ENCODE measurements around the gene SCART1. TPM values are rescaled to one million over a fixed set of nuclear protein-coding genes. Genes with fewer than 3 reads are reported as not detected.
"Not testable (repeated sequence)": the region's sequence is repeated elsewhere in the genome, so short reads cannot be mapped to it uniquely, and the experiment has no call there.

The SCART1 gene
- polyA plus RNA-seq, 1 donor = 2.3 TPM

GRCh38 chr10:133499176-133499575, 45.4 kb downstream of the SCART1 start:
- H3K4me1 ChIP-seq (ENCODE audit: control insufficient read depth, insufficient read depth, low read length); DNase-seq; H3K36me3 ChIP-seq (ENCODE audit: control insufficient read depth, insufficient read depth, low read length); H3K27ac ChIP-seq (ENCODE audit: low read length); H3K27me3 ChIP-seq (ENCODE audit: control insufficient read depth, insufficient read depth, low read length); H3K4me3 ChIP-seq (ENCODE audit: low read length); H3K9me3 ChIP-seq (ENCODE audit: control insufficient read depth, low read depth, low read length): not testable (repeated sequence)
- no CpG with 5 or more reads among the region's 1 CpG for WGBS (ENCODE audit: insufficient coverage, low lambda C conversion rate)

GRCh38 chr10:133500897-133501296, 47.2 kb downstream of the SCART1 start:
- H3K9me3 ChIP-seq (ENCODE audit: control insufficient read depth, low read depth, low read length); DNase-seq; H3K36me3 ChIP-seq (ENCODE audit: control insufficient read depth, insufficient read depth, low read length); H3K4me1 ChIP-seq (ENCODE audit: control insufficient read depth, insufficient read depth, low read length); H3K4me3 ChIP-seq (ENCODE audit: low read length); H3K27ac ChIP-seq (ENCODE audit: low read length); H3K27me3 ChIP-seq (ENCODE audit: control insufficient read depth, insufficient read depth, low read length): not testable (repeated sequence)
- no CpG with 5 or more reads among the region's 4 CpGs for WGBS (ENCODE audit: insufficient coverage, low lambda C conversion rate)

GRCh38 chr10:133509700-133510099, 56.0 kb downstream of the SCART1 start:
- DNase-seq = no peak
- Histone ChIP-seq H3K9me3 (ENCODE audit: control insufficient read depth, low read depth, low read length) (peaks cover 4% of the 10 kb centered on the region), H3K36me3 (ENCODE audit: control insufficient read depth, insufficient read depth, low read length) (no peaks in the 10 kb centered on the region), H3K4me3 (ENCODE audit: low read length) (no peak overlapping the region), H3K27ac (ENCODE audit: low read length) (no peak overlapping the region), H3K4me1 (ENCODE audit: control insufficient read depth, insufficient read depth, low read length) (no peaks in the 10 kb centered on the region), H3K27me3 (ENCODE audit: control insufficient read depth, insufficient read depth, low read length) (no peaks in the 10 kb centered on the region)
- WGBS (ENCODE audit: insufficient coverage, low lambda C conversion rate) = 79% methylated on average over 3 of the region's 4 CpGs

- Histone ChIP-seq H3K27ac (ENCODE audit: low read length) (no peak overlapping the region), H3K36me3 (ENCODE audit: control insufficient read depth, insufficient read depth, low read length) (no peaks in the 10 kb centered on the region), H3K4me1 (ENCODE audit: control insufficient read depth, insufficient read depth, low read length) (no peaks in the 10 kb centered on the region), H3K9me3 (ENCODE audit: control insufficient read depth, low read depth, low read length) (peaks cover 4% of the 10 kb centered on the region), H3K27me3 (ENCODE audit: control insufficient read depth, insufficient read depth, low read length) (no peaks in the 10 kb centered on the region), H3K4me3 (ENCODE audit: low read length) (no peak overlapping the region)
- WGBS (ENCODE audit: insufficient coverage, low lambda C conversion rate) = 60% methylated on average over 1 of the region's 4 CpGs
- no peak for DNase-seq
Measured at GRCh38 chr10:133511408-133511807, 57.7 kb downstream of the SCART1 start.

GRCh38 chr10:133511907-133512528, 58.3 kb downstream of the SCART1 start:
- Histone ChIP-seq H3K9me3 (ENCODE audit: control insufficient read depth, low read depth, low read length) (peaks cover 4% of the 10 kb centered on the region), H3K36me3 (ENCODE audit: control insufficient read depth, insufficient read depth, low read length) (no peaks in the 10 kb centered on the region), H3K27ac (ENCODE audit: low read length) (no peak overlapping the region), H3K4me1 (ENCODE audit: control insufficient read depth, insufficient read depth, low read length) (no peaks in the 10 kb centered on the region), H3K4me3 (ENCODE audit: low read length) (no peak overlapping the region), H3K27me3 (ENCODE audit: control insufficient read depth, insufficient read depth, low read length) (no peaks in the 10 kb centered on the region)
- WGBS (ENCODE audit: insufficient coverage, low lambda C conversion rate) = 36% methylated on average over 2 of the region's 4 CpGs
- no peak for DNase-seq

- H3K36me3 ChIP-seq (ENCODE audit: control insufficient read depth, insufficient read depth, low read length) = no peaks in the 10 kb centered on the region
- no peak overlapping the region for H3K4me3 ChIP-seq (ENCODE audit: low read length)
- no peak for DNase-seq
- WGBS (ENCODE audit: insufficient coverage, low lambda C conversion rate) = 56% methylated on average over 2 of the region's 4 CpGs
- H3K27ac ChIP-seq (ENCODE audit: low read length) = no peak overlapping the region
- peaks cover 2% of the 10 kb centered on the region for H3K27me3 ChIP-seq (ENCODE audit: control insufficient read depth, insufficient read depth, low read length)
- H3K4me1 ChIP-seq (ENCODE audit: control insufficient read depth, insufficient read depth, low read length) = peaks cover 2% of the 10 kb centered on the region
- no peaks in the 10 kb centered on the region for H3K9me3 ChIP-seq (ENCODE audit: control insufficient read depth, low read depth, low read length)
Measured at GRCh38 chr10:133515471-133515870, 61.7 kb downstream of the SCART1 start.

GRCh38 chr10:133516057-133516456, 62.3 kb downstream of the SCART1 start:
- H3K36me3 ChIP-seq (ENCODE audit: control insufficient read depth, insufficient read depth, low read length) = no peaks in the 10 kb centered on the region
- H3K27me3 ChIP-seq (ENCODE audit: control insufficient read depth, insufficient read depth, low read length) = peaks cover 2% of the 10 kb centered on the region
- no peaks in the 10 kb centered on the region for H3K9me3 ChIP-seq (ENCODE audit: control insufficient read depth, low read depth, low read length)
- DNase-seq = no peak
- WGBS (ENCODE audit: insufficient coverage, low lambda C conversion rate) = 0% methylated on average over 1 of the region's 4 CpGs
- H3K27ac ChIP-seq (ENCODE audit: low read length) = no peak overlapping the region
- H3K4me3 ChIP-seq (ENCODE audit: low read length) = no peak overlapping the region
- peaks cover 2% of the 10 kb centered on the region for H3K4me1 ChIP-seq (ENCODE audit: control insufficient read depth, insufficient read depth, low read length)

GRCh38 chr10:133518517-133518916, 64.8 kb downstream of the SCART1 start:
- H3K27ac ChIP-seq (ENCODE audit: low read length); DNase-seq; H3K27me3 ChIP-seq (ENCODE audit: control insufficient read depth, insufficient read depth, low read length); H3K36me3 ChIP-seq (ENCODE audit: control insufficient read depth, insufficient read depth, low read length); H3K4me1 ChIP-seq (ENCODE audit: control insufficient read depth, insufficient read depth, low read length); H3K9me3 ChIP-seq (ENCODE audit: control insufficient read depth, low read depth, low read length); H3K4me3 ChIP-seq (ENCODE audit: low read length): not testable (repeated sequence)
- WGBS (ENCODE audit: insufficient coverage, low lambda C conversion rate) = no CpG with 5 or more reads among the region's 5 CpGs

Other genes with a start within 250 kb of the SCART1 start
- gene UTF1, start 223.7 kb upstream of the SCART1 start, polyA plus RNA-seq = not detected
- gene VENTX, start 216.1 kb upstream of the SCART1 start, polyA plus RNA-seq = 0.22 TPM
- 5.9 TPM for gene ADAM8, start 177.1 kb upstream of the SCART1 start, polyA plus RNA-seq
- gene TUBGCP2, start 145.1 kb upstream of the SCART1 start, polyA plus RNA-seq = 53.2 TPM
- 20.9 TPM for gene ZNF511, start 145.0 kb upstream of the SCART1 start, polyA plus RNA-seq
- 6.8 TPM for gene CALY, start 117.0 kb upstream of the SCART1 start, polyA plus RNA-seq
- gene PRAP1, start 106.6 kb upstream of the SCART1 start, polyA plus RNA-seq = 306 TPM
- 56.9 TPM for gene FUOM, start 95.9 kb upstream of the SCART1 start, polyA plus RNA-seq
- 126 TPM for gene ECHS1, start 80.6 kb upstream of the SCART1 start, polyA plus RNA-seq
- gene PAOX, start 74.7 kb upstream of the SCART1 start, polyA plus RNA-seq = 9.8 TPM
- gene MTG1, start 59.8 kb upstream of the SCART1 start, polyA plus RNA-seq = 67.5 TPM
- 4.9 TPM for gene SPRN, start 29.3 kb upstream of the SCART1 start, polyA plus RNA-seq
- gene CYP2E1, start 73.4 kb downstream of the SCART1 start, polyA plus RNA-seq = 1.3 TPM
- 0.51 TPM for gene SYCE1, start 111.6 kb downstream of the SCART1 start, polyA plus RNA-seq
- gene FRG2B, start 172.8 kb downstream of the SCART1 start, polyA plus RNA-seq = not detected